Measurements from ENCODE around the gene CRPPA. TPM values are rescaled to one million over a fixed set of nuclear protein-coding genes. Genes with fewer than 3 reads are reported as not detected.

The CRPPA gene
- polyA plus RNA-seq, 2 of the 4 experiments (the other 2 are of a cell fraction), result 0.59 to 0.88 TPM

DNA sequence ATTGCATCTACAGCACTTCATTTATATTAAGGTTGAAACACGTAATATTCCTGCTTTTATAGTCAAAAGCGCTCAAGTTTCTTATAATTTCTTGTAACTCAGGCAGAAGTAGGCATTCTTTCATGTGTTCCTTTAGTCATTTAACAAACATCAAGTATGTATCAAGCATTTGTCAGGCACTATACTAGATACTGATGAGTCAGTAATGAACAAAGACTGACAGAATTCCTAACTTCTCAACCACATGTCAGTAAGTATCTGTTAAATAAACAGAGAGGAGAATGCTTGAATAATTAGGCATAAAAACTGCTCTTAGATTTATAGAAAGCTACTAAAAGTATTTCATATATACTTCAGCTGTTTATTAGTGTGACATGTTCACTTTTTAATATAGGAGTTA, 9.9 kb downstream of the CRPPA start:
- Histone ChIP-seq H3K4me3 (no peak overlapping the region), H3K4me1 (no peaks in the 10 kb centered on the region), H3K4me2 (no peak overlapping the region), H3K27ac (no peak overlapping the region), H3K9me3 (no peaks in the 10 kb centered on the region)
- POLR2A ChIA-PET, result interaction anchor here (1.1 kb wide), 1 partner anchor 10 kb away, joined by 3 read pairs; the partner anchor contains the start of gene CRPPA
- 67% methylated on average over 2 of the region's 2 CpGs for WGBS (ENCODE audit: missing lambda C conversion rate)
- TF ChIP-seq POLR2A (IDR thresholded peaks at IDR 0.05; ENCODE audit: low read length) (no peak), CBX8 (IDR thresholded peaks at IDR 0.05) (no peak), HOXA7 (CRISPR knock-in tag; IDR thresholded peaks at IDR 0.05) (no peak)
- TF ChIP-seq, protein P1, sequence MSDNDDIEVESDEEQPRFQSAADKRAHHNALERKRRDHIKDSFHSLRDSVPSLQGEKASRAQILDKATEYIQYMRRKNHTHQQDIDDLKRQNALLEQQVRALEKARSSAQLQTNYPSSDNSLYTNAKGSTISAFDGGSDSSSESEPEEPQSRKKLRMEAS (IDR thresholded peaks at IDR 0.05), result no peak
- CTCF ChIA-PET, result interaction anchor here (2.6 kb wide), 1 partner anchor 10 kb away, joined by 7 read pairs; the partner anchor contains the start of gene CRPPA
- DNase-seq (ENCODE audit: low read depth in 1 of 2, low spot score in 1 of 2) (no peak), ATAC-seq (no peak), FAIRE-seq (peak; percentile 43)

DNA sequence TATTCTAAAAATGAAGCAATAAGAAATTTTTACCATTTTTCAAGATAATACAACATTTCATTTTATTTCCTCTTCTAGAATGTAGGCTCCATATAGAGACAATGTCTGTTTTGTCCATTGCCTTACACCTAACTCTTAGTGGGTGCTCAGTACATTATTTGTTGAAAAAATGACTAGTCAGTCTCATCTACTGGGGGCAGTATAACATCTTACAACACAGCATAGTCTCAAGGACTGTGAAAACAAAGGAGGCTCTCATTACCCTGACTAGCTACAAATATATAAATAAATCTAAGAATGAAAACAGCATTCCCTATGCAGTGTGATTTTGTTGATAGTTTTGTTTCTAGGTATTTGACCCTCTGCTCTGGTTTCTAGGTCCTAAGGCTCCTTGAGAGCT, 11.6 kb downstream of the CRPPA start:
- ChIA-PET POLR2A (no interaction called here), CTCF (no interaction called here)
- no peak for FAIRE-seq
- no peak for DNase-seq (ENCODE audit: low read depth in 1 of 2, low spot score in 1 of 2)
- no peaks in the 10 kb centered on the region for H3K9me3 ChIP-seq
- TF ChIP-seq, protein P2, sequence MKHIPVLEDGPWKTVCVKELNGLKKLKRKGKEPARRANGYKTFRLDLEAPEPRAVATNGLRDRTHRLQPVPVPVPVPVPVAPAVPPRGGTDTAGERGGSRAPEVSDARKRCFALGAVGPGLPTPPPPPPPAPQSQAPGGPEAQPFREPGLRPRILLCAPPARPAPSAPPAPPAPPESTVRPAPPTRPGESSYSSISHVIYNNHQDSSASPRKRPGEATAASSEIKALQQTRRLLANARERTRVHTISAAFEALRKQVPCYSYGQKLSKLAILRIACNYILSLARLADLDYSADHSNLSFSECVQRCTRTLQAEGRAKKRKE (CRISPR knock-in tag; IDR thresholded peaks at IDR 0.05; ENCODE audit: low read depth), result no peak
- no peak for TF ChIP-seq FOSL2 (IDR thresholded peaks at IDR 0.05)
- no peak for TF ChIP-seq FOSL2 (CRISPR knock-in tag; IDR thresholded peaks at IDR 0.05)
- no peak for TF ChIP-seq RCOR1 (IDR thresholded peaks at IDR 0.05; ENCODE audit: low read depth, low read length)
- TF ChIP-seq RAD21 (conservative IDR thresholded peaks at IDR 0.05 in 1 of 2, IDR thresholded peaks at IDR 0.05 in 1 of 2), result no peak
- no peak for TF ChIP-seq HOXB13 (CRISPR knock-in tag; IDR thresholded peaks at IDR 0.05; ENCODE audit: low read depth)
- TF ChIP-seq KDM5A (IDR thresholded peaks at IDR 0.05), result no peak
- no peak for TF ChIP-seq ZFP36 (IDR thresholded peaks at IDR 0.05; ENCODE audit: borderline replicate concordance, partially characterized antibody)
- no peak for TF ChIP-seq MAZ (IDR thresholded peaks at IDR 0.05; ENCODE audit: borderline replicate concordance, low read depth, low read length)
- TF ChIP-seq, protein P3, sequence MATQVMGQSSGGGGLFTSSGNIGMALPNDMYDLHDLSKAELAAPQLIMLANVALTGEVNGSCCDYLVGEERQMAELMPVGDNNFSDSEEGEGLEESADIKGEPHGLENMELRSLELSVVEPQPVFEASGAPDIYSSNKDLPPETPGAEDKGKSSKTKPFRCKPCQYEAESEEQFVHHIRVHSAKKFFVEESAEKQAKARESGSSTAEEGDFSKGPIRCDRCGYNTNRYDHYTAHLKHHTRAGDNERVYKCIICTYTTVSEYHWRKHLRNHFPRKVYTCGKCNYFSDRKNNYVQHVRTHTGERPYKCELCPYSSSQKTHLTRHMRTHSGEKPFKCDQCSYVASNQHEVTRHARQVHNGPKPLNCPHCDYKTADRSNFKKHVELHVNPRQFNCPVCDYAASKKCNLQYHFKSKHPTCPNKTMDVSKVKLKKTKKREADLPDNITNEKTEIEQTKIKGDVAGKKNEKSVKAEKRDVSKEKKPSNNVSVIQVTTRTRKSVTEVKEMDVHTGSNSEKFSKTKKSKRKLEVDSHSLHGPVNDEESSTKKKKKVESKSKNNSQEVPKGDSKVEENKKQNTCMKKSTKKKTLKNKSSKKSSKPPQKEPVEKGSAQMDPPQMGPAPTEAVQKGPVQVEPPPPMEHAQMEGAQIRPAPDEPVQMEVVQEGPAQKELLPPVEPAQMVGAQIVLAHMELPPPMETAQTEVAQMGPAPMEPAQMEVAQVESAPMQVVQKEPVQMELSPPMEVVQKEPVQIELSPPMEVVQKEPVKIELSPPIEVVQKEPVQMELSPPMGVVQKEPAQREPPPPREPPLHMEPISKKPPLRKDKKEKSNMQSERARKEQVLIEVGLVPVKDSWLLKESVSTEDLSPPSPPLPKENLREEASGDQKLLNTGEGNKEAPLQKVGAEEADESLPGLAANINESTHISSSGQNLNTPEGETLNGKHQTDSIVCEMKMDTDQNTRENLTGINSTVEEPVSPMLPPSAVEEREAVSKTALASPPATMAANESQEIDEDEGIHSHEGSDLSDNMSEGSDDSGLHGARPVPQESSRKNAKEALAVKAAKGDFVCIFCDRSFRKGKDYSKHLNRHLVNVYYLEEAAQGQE (IDR thresholded peaks at IDR 0.05), result no peak
- TF ChIP-seq FOSB (CRISPR knock-in tag; IDR thresholded peaks at IDR 0.05), result no peak
- TF ChIP-seq SMC3 (IDR thresholded peaks at IDR 0.05), result no peak
- TF ChIP-seq ZC3H11A (IDR thresholded peaks at IDR 0.05), result no peak
- no peak overlapping the region for H3K27ac ChIP-seq
- H3K4me3 ChIP-seq, result no peak overlapping the region
- ATAC-seq, result no peak; a peak in 1 of 6 replicates
- no peak overlapping the region for H3K4me2 ChIP-seq
- H3K4me1 ChIP-seq, result no peaks in the 10 kb centered on the region

DNA sequence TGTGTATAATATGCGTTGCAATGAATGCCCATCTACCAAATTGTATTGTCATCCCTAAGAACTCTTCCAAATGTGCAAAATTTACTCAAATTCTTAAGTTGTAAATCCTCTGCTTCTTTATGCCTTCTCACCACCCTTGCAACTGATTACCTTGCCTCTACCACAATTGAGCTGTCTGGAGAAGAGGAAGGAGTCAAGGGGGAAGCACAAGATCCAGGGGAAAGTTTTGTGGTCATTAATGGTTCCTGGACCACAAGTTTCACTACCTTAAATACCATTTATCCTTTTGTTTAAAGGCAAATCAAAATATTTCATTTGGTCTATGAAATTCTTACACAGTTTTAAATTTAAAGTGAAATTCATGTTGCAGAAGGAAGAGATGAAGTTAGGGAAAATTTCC, 16.7 kb downstream of the CRPPA start:
- DNase-seq (ENCODE audit: low read depth in 1 of 2, low spot score in 1 of 2), result no peak
- Histone ChIP-seq H3K9me3 (peaks cover 18% of the 10 kb centered on the region), H3K4me1 (no peaks in the 10 kb centered on the region), H3K27ac (no peak overlapping the region), H3K4me2 (no peak overlapping the region), H3K4me3 (no peak overlapping the region)
- POLR2A ChIA-PET, result no interaction called here
- WGBS (ENCODE audit: missing lambda C conversion rate), result 22% methylated on average over 1 of the region's 1 CpG
- ATAC-seq, result no peak
- CTCF ChIA-PET, result interaction anchor here (0.6 kb wide), 1 partner anchor 126 kb away, joined by 4 read pairs; no protein-coding TSS in a partner anchor
- no peak for FAIRE-seq
- no peak for TF ChIP-seq ZSCAN20 (CRISPR knock-in tag; IDR thresholded peaks at IDR 0.05)
- TF ChIP-seq RAD21 (conservative IDR thresholded peaks at IDR 0.05 in 1 of 2, IDR thresholded peaks at IDR 0.05 in 1 of 2), result no peak
- TF ChIP-seq JUN (IDR thresholded peaks at IDR 0.05), result no peak
- TF ChIP-seq, protein P4, sequence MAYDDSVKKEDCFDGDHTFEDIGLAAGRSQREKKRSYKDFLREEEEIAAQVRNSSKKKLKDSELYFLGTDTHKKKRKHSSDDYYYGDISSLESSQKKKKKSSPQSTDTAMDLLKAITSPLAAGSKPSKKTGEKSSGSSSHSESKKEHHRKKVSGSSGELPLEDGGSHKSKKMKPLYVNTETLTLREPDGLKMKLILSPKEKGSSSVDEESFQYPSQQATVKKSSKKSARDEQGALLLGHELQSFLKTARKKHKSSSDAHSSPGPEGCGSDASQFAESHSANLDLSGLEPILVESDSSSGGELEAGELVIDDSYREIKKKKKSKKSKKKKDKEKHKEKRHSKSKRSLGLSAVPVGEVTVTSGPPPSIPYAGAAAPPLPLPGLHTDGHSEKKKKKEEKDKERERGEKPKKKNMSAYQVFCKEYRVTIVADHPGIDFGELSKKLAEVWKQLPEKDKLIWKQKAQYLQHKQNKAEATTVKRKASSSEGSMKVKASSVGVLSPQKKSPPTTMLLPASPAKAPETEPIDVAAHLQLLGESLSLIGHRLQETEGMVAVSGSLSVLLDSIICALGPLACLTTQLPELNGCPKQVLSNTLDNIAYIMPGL (CRISPR knock-in tag; IDR thresholded peaks at IDR 0.05; ENCODE audit: borderline replicate concordance), result no peak
- TF ChIP-seq PHF8 (IDR thresholded peaks at IDR 0.05; ENCODE audit: borderline replicate concordance, low read depth), result no peak
- TF ChIP-seq RNF2 (IDR thresholded peaks at IDR 0.05; ENCODE audit: borderline replicate concordance, low read depth), result no peak
- no peak for TF ChIP-seq SMC3 (IDR thresholded peaks at IDR 0.05)
- no peak for TF ChIP-seq POLR2AphosphoS2 (conservative IDR thresholded peaks at IDR 0.05; ENCODE audit: low read length)
- no peak for TF ChIP-seq ZNF302 (CRISPR knock-in tag; IDR thresholded peaks at IDR 0.05)
- no peak for TF ChIP-seq JUNB (IDR thresholded peaks at IDR 0.05)
- TF ChIP-seq MAFK (IDR thresholded peaks at IDR 0.05; ENCODE audit: partially characterized antibody), result no peak
- TF ChIP-seq, protein P3 (IDR thresholded peaks at IDR 0.05), result no peak
